ENCODE measurements around the gene HSF2BP.
A peak's percentile ranks its signal among the peaks of the same experiment; 100 is the strongest.
"Not testable (repeated sequence)": the region's sequence is repeated elsewhere in the genome, so short reads cannot be mapped to it uniquely, and the experiment has no call there.

Gene HSF2BP

GRCh38 chr21:43687566-43688399 is 28.5 kb upstream of the HSF2BP start:
- no peak for DNase-seq (ENCODE audit: low read depth)

DNA sequence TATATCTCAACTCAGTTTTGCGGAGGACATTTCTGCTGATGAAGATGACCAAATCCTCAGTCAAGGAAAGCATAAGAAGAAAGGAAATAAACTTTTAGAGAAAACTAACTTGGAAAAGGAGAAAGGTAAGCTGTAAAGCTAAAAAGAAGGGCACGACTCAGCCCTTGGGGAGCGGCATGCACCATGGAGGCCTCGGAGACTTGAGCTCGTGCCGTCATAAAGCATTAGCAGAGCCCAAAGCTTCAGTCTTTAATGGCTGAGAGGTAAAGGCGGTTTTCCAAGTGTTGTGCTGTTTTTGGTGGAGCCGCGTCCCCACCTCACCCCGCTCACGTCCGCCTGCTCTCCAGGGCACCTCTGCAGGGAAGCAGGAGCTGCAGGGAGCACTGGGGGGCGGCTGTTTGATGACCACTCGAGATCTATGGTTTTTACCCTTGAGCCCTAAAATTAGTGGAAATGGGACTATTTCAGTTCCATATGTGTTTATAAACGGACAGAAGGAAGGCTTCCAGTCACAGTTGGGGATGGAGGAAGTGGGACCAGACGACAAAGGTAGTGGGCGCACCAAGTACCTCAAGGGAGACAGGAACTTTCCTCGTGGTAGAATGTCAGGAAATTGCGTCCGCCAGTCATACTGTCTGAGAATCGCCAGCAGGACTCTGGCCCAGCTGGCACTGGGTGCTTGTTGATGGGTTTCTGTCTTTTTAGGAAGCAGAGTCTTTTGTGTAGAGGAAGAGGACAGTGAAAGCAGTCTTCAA is 27.7 kb upstream of the HSF2BP start:
- DNase-seq (ENCODE audit: low read depth): no peak

DNA sequence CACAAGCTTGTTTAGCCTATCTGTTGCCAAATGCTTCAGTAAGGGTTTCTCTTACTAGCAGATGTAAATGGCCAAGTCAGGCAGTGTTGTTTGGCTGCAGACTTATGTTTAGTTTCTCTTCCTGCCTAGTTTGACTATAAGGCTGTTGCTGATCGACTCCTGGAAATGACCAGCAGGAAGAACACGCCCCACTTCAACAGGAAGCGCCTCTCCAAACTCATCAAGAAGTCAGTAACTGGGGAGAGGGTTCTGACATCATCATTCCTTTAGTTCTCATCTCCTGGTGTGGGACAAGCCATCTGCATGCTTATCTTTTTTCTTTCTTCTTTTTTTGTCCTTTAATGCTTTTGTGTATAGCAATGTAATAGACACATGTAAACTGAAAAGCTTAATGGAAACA is 25.1 kb upstream of the HSF2BP start:
- no peak for DNase-seq (ENCODE audit: low read depth)

DNA sequence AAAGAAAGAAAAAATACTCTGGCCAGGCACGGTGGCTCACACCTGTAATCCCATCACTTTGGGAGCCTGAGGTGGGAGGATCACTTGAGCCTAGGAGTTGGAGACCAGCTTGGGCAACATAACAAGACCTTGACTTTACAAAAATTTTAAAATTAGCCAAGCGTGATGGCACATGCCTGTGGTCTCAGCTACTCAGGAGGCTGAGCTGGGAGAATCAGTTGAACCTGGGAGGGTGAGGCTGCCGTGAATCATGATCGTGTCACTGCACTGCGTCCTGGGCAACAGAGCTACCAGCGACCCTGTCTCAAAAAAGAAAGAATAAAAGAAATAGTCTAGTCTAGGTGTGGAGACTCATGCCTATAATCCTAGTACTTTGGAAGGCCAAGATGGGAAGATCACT is 22.4 kb upstream of the HSF2BP start:
- DNase-seq (ENCODE audit: low read depth): no peak

GRCh38 chr21:43680421-43680820 is 21.1 kb upstream of the HSF2BP start:
- DNase-seq (ENCODE audit: low read depth): not testable (repeated sequence)

DNA sequence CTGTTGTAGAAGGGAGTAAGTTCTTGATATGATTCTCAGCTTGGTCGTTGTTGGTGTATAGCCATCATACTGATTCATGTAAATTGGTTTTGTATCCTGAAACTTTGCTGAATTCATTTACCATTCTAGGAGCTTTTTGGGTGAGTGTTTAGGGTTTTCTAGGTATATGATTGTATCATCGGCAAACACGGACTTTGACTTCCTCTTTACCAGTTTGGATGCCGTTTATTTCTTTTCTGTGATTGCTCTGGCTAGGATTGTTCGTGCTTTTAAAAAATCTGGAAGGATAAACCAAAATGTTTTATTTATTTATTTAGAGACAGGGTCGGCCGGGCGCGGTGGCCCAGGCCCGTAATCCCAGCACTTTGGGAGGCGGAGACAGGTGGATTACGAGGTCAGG is 20.7 kb upstream of the HSF2BP start:
- DNase-seq (ENCODE audit: low read depth): no peak

- DNase-seq (ENCODE audit: low read depth): no peak
These were observed 17.1 kb upstream of the HSF2BP start for GRCh38 chr21:43676391-43676790.

GRCh38 chr21:43675871-43676270 is 16.6 kb upstream of the HSF2BP start:
- no peak for DNase-seq (ENCODE audit: low read depth)

DNA sequence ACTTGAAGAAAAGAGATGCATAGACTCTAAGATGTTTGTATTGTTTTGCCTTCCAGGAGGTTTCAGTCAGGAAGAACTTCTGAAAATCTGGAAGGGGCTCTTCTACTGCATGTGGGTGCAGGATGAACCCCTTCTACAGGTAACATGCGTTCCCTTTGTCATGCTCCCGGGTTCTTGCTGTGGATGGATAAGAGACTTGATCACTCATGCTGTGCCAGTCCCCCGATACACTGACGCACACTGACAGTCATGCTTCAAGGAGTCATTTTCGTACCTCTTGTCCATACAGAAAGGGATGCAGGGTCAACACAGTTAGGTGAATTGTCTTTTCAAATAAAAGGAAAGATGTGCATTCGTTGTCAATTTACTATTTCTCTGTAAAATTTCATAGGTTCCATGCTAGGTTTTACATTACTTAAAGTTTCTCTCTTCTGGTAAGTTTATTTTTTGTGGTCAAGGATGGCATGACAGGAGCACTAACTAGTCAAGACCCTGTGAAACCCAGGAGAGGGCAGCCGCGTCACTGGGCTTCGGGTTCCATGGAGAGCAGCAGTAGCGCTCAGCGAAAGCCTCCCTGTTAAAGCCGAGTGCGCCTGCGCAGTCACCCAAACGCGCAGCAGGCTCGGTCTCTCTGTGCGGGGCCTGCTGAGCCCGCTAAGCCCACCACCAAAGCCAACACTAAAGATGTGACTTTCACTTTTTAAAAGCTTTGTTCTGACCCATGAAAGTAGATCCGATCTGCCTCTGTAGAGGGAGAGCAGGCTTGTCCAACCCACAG is 10.7 kb upstream of the HSF2BP start:
- no peak for DNase-seq (ENCODE audit: low read depth)

GRCh38 chr21:43667191-43667904 is 8.1 kb upstream of the HSF2BP start:
- DNase-seq (ENCODE audit: low read depth): peak; percentile 97

DNA sequence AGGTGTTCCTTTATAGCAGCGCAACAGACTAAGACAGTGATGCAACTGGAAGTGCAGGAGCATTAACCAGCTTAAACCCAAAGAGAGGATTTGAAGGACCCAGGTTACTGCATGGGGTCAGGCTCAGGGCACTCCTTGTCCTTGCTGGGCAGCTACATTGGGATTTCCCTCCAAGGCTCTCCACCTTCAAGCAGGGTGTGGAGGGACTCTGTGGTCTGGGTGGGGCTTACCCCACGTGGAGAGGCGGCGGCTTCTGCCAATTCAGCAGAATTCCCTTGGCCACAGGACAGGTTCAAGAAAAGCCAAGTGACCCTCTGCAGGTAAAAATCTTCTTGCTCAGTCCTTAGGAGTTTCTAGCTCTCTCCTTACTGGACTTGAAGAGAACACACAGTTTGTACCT is 6.6 kb upstream of the HSF2BP start:
- DNase-seq (ENCODE audit: low read depth): no peak

DNA sequence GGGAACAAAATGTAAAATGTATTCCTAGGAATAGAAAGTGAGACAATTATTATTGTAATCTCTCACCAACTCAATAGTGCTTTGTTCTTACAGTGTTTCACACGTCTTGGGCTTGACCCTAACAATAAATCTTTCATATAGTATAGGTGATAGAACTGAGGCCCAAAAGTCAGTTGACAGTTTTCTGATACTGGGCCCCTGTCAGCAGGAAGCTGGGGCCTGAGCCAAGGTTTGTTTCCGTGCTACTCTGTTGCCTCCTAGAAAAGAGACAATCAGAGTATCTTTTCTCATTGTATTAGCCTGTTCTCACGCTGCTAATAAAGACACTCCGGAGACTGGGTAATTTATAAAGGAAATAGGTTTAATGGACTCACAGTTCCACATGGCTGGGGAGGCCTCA is 5.1 kb upstream of the HSF2BP start:
- no peak for DNase-seq (ENCODE audit: low read depth)

- DNase-seq (ENCODE audit: low read depth): no peak
These were observed 3.7 kb upstream of the HSF2BP start for GRCh38 chr21:43663033-43663432.

- no peak for DNase-seq (ENCODE audit: low read depth)
These were observed 3.0 kb upstream of the HSF2BP start for GRCh38 chr21:43662286-43662685.

DNA sequence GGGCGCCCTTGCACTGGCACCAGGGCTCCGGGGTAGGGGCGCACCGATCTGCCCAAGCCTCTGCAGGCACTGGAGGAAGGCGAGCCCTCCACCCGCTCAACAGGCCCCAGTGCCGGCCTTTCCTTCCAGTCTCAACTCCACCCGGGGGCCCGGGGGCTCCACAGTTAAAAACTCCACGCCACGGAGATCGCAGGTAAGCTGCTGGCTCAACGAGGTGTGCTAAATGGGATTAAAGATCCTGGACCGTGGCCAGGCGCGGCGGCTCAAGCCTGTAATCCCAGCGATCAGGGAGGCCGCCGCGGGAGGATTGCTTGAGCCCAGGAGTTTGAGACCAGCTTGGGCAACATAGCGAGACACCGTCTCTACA is 536 bp downstream of the HSF2BP start:
- DNase-seq (ENCODE audit: low read depth): no peak

- no peak for DNase-seq (ENCODE audit: low read depth)
These were observed 1.1 kb downstream of the HSF2BP start for GRCh38 chr21:43658088-43658741.

DNA sequence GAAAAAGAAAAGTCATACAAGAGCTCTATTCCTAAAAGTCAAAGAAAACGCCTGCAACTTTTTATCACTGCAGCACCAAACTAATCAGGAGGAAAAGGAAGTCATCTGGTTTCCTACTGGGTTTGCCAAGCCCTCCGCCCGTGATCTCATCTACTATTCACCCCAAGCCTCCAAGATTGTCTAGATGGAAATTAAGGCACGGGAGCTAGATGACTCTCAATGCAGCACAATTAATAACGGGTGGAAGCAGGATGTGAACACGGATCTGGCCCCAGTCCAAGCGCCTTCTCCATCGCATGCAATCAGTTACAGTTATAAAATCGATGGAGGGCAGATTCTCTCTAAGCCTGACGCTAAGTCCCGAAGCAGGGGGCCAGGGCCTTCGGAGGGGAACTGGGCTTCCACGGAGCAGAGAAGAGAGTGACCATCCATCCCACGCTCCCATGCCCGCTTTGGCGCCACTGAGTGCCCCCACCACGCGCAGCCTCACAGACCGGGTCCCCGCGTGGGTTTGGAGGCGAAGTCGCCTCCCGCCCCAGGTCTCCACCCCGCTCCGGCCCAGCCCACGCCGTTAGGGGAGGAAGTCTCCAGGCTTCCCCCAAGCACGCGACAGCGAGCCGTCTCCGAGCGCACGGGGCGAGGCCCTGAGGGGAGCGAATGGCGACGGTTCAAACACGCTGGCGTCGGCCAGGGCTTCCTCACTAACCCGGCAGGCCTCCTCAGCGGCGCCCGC is 1.8 kb downstream of the HSF2BP start:
- DNase-seq (ENCODE audit: low read depth): no peak

GRCh38 chr21:43654806-43655489 is 4.3 kb downstream of the HSF2BP start:
- no peak for DNase-seq (ENCODE audit: low read depth)

- DNase-seq (ENCODE audit: low read depth): no peak
These were observed 5.7 kb downstream of the HSF2BP start for GRCh38 chr21:43653626-43654025.

DNA sequence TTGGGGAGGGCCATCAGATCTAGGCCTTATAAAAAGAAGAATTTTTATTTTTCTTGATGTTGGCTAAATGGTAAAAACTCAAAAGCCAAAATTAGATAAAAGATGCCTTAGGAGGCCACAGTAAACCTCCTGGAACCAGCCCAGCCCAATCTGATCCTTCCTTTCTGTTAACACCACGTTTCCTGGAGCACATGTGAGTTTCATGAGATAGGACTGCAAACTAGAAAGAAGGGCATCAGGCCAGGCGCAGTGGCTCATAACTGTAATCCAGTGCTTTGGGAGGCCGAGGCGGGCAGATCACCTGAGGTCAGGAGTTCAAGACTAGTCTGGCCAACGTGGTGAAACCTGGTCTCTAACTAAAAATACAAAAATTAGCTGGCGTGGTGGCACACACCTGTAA is 6.7 kb downstream of the HSF2BP start:
- no peak for DNase-seq (ENCODE audit: low read depth)

Measured in amniotic epithelial cell (primary cell).